ENCODE data around the gene EFCAB11. TPM values are rescaled to one million over a fixed set of nuclear protein-coding genes. Genes with fewer than 3 reads are reported as not detected.

Gene EFCAB11
- total and polyA plus RNA-seq, 2 donors (not counting 1 experiment from before 2014, with no cell fraction given): 2.6 to 4.0 TPM

GRCh38 chr14:89750908-89751392, 203.6 kb downstream of the EFCAB11 start:
- Histone ChIP-seq H3K9me3 (ENCODE audit: control insufficient read depth, insufficient read depth, low read depth, low read length) (no peaks in the 10 kb centered on the region), H3K27me3 (ENCODE audit: control insufficient read depth, insufficient read depth, low read length) (no peaks in the 10 kb centered on the region), H3K4me2 (ENCODE audit: extremely low read depth, insufficient read depth, low read length) (no peak overlapping the region), H4K20me1 (ENCODE audit: control insufficient read depth, extremely low read depth, insufficient read depth, low read length) (no peaks in the 10 kb centered on the region), H3K79me2 (ENCODE audit: control insufficient read depth, insufficient read depth, low read length) (no peaks in the 10 kb centered on the region), H3K27ac (ENCODE audit: insufficient read depth, low read length) (no peak overlapping the region), H3K36me3 (ENCODE audit: control insufficient read depth, insufficient read depth, low read length) (no peaks in the 10 kb centered on the region), H3K9ac (ENCODE audit: insufficient read depth, low read length) (no peak overlapping the region), H2AFZ (ENCODE audit: low read length) (no peak overlapping the region), H3K4me3 (replicated peaks in 1 of 4; ENCODE audit: control extremely low read depth in 1 of 4, insufficient read depth in 1 of 4, low read depth in 3 of 4, low read length in 4 of 4) (no peak overlapping the region), H3K4me1 (ENCODE audit: control insufficient read depth, extremely low read depth, insufficient read depth, low read length) (no peaks in the 10 kb centered on the region)
- no peak for DNase-seq (ENCODE audit: low read depth in 2 of 2)
- no peak for TF ChIP-seq CTCF (conservative IDR thresholded peaks at IDR 0.05 in 1 of 2, IDR thresholded peaks at IDR 0.05 in 1 of 2; ENCODE audit: low read depth in 1 of 2, low read length in 2 of 2)
- TF ChIP-seq EZH2 (IDR thresholded peaks at IDR 0.05; ENCODE audit: low read length, missing control alignments): no peak

DNA sequence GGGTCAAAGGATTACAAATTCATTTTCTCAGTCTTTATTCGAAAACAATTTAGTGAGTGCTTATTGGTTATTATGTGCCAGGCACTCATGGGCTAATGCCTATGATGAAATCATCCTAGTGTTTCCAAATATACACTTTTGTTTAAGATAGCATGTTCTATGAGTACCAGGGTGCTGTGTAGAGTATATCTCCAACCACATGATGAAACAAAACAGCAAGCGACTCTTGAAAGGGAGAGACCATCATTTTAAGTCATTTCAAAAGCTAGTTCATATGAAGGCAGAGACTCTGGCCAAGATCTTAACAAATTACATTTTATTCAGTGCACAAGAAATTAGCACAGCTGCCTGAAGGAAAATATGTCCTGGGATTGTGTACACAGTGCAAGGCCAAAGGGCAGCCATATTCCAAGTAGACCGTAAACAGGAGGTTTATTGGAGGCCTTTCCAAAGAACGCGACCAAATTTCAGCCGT, 204.2 kb downstream of the EFCAB11 start:
- no peak overlapping the region for H3K4me3 ChIP-seq (replicated peaks in 1 of 4; ENCODE audit: control extremely low read depth in 1 of 4, insufficient read depth in 1 of 4, low read depth in 3 of 4, low read length in 4 of 4)
- no peaks in the 10 kb centered on the region for H3K27me3 ChIP-seq (ENCODE audit: control insufficient read depth, insufficient read depth, low read length)
- no peaks in the 10 kb centered on the region for H3K9me3 ChIP-seq (ENCODE audit: control insufficient read depth, insufficient read depth, low read depth, low read length)
- H4K20me1 ChIP-seq (ENCODE audit: control insufficient read depth, extremely low read depth, insufficient read depth, low read length): no peaks in the 10 kb centered on the region
- H2AFZ ChIP-seq (ENCODE audit: low read length): no peak overlapping the region
- H3K4me1 ChIP-seq (ENCODE audit: control insufficient read depth, extremely low read depth, insufficient read depth, low read length): no peaks in the 10 kb centered on the region
- no peaks in the 10 kb centered on the region for H3K79me2 ChIP-seq (ENCODE audit: control insufficient read depth, insufficient read depth, low read length)
- DNase-seq (ENCODE audit: low read depth in 2 of 2): peak in 1 of 2 donors; percentile 97
- H3K27ac ChIP-seq (ENCODE audit: insufficient read depth, low read length): no peak overlapping the region
- no peak overlapping the region for H3K9ac ChIP-seq (ENCODE audit: insufficient read depth, low read length)
- H3K4me2 ChIP-seq (ENCODE audit: extremely low read depth, insufficient read depth, low read length): no peak overlapping the region
- H3K36me3 ChIP-seq (ENCODE audit: control insufficient read depth, insufficient read depth, low read length): no peaks in the 10 kb centered on the region
- TF ChIP-seq EZH2 (IDR thresholded peaks at IDR 0.05; ENCODE audit: low read length, missing control alignments): no peak
- TF ChIP-seq CTCF (conservative IDR thresholded peaks at IDR 0.05 in 1 of 2, IDR thresholded peaks at IDR 0.05 in 1 of 2; ENCODE audit: low read depth in 1 of 2, low read length in 2 of 2): no peak

DNA sequence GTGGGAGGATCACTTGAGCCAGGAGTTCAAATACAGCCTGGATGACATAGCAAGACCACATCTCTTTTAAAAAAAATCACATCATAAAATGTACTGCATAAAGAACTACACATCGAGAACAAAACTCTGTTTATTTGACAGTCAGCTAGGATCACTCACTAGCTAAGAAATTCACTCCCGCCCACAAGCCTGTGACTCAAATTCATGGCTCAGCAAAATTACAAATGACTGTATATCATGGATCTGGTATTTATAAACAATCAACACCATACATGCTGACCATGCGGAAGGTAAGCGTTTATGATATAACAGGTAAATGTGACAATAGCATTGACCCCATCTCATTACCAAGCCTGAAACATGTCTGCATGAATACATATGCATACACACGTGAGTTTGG, 206.5 kb downstream of the EFCAB11 start:
- Histone ChIP-seq H4K20me1 (ENCODE audit: control insufficient read depth, extremely low read depth, insufficient read depth, low read length) (no peaks in the 10 kb centered on the region), H3K27ac (ENCODE audit: insufficient read depth, low read length) (no peak overlapping the region), H3K9ac (ENCODE audit: insufficient read depth, low read length) (no peak overlapping the region), H3K79me2 (ENCODE audit: control insufficient read depth, insufficient read depth, low read length) (no peaks in the 10 kb centered on the region), H2AFZ (ENCODE audit: low read length) (no peak overlapping the region), H3K9me3 (ENCODE audit: control insufficient read depth, insufficient read depth, low read depth, low read length) (no peaks in the 10 kb centered on the region), H3K27me3 (ENCODE audit: control insufficient read depth, insufficient read depth, low read length) (no peaks in the 10 kb centered on the region), H3K4me2 (ENCODE audit: extremely low read depth, insufficient read depth, low read length) (no peak overlapping the region), H3K36me3 (ENCODE audit: control insufficient read depth, insufficient read depth, low read length) (no peaks in the 10 kb centered on the region), H3K4me1 (ENCODE audit: control insufficient read depth, extremely low read depth, insufficient read depth, low read length) (no peaks in the 10 kb centered on the region), H3K4me3 (replicated peaks in 1 of 4; ENCODE audit: control extremely low read depth in 1 of 4, insufficient read depth in 1 of 4, low read depth in 3 of 4, low read length in 4 of 4) (no peak overlapping the region)
- peak; percentile 56 to 72 for DNase-seq (ENCODE audit: low read depth in 2 of 2)
- TF ChIP-seq CTCF (conservative IDR thresholded peaks at IDR 0.05 in 1 of 2, IDR thresholded peaks at IDR 0.05 in 1 of 2; ENCODE audit: low read depth in 1 of 2, low read length in 2 of 2) (no peak), EZH2 (IDR thresholded peaks at IDR 0.05; ENCODE audit: low read length, missing control alignments) (no peak)

All from fibroblast of lung (primary cell).